Putamen (tissue), 1 donor: ENCODE data around the gene STAU1.
"Not testable (repeated sequence)": the region's sequence is repeated elsewhere in the genome, so short reads cannot be mapped to it uniquely, and the experiment has no call there.

Experiments
- DNase-seq: peaks from one replicate; pipeline ENCODE4 v3.0.0-alpha.2; 2016; ENCODE audit warnings: low spot score

STAU1 gene

GRCh38 chr20:49203011-49203410, 14.9 kb upstream of the STAU1 start:
- DNase-seq, result no peak

DNA sequence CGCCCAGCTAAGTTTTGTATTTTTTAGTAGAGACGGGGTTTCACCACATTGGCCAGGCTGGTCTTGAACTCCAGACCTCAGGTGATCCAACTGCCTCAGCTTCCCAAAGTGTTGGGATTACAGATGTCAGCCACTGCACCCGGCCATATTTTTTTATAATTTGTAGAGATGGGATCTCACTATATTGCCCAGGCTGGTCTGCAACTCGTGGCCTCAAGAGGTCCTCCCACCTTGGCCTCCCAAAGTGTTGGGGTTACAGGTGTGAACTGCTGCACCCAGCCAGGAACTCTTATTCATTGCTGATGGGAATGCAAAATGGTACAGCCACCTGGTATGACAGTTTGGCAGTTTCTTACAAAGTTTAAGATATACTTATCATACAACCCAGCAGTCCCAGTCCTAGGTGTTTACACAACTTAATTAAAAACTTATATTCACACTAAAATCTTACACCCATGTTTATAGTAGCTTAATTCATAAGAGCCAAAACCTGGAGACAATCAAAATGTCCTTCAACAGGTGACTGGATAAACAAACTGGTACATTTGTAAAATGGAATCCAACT, 11.7 kb upstream of the STAU1 start:
- no peak for DNase-seq

DNA sequence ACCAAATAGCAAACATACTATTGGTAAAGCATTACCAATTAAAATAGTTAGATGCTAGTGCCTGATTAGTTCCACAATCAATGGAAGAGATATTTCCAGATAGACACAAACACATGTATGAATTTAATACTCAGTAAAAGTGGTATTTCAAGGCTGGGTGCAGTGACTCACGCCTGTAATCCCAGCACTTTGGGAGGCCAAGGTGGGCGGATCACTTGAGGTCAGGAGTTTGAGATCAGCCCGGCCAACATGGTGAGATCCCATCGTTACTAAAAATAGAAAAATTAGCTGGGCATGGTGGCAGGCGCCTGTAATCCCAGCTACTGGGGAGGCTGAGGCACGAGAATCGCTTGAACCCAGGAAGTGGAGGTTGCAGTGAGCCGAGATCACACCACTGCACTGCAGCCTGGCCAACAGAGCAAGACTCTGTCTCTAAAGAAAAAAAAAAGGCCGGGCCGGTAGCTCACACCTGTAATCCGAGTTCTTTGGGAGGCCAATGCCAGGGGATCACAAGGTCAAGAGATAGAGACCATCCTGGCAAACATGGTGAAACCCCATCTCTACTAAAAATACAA, 4.9 kb upstream of the STAU1 start:
- not testable (repeated sequence) for DNase-seq

- no peak for DNase-seq
Observed at GRCh38 chr20:49187330-49187850, 744 bp downstream of the STAU1 start.

- DNase-seq, result peak; percentile 47
Observed at GRCh38 chr20:49186535-49187329, 1.4 kb downstream of the STAU1 start.

DNA sequence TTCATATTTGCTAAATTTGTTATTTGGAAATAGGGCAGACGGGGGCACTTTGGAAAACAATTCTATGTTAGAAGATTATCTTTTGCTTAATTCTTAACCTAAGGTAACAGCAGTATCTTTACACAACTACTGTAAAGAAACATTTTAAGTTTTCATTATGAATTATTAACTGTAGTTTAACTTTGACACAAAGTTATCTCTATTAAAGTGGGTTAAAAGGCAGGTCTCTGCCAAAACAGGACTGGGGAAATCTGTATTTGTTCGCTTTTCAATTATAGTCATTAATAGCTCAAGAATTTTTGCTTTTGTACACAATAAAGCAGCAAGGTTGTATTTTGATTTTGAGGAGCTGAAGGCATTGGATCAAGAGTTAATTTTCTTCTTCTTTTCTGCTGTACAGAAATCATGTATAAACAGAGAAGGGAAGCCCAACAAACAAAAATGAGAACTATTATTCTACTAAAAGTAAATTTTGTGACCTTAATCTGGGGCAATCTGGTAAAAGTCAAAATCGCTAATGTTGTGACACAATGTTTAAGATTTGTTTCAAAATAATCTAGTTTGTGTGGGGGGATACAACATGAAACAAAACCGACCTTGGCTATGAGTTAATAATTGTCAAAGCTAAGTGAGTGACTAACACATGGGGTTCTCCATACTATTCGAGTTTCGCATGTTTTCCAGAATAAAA, 2.9 kb downstream of the STAU1 start:
- DNase-seq, result no peak

DNA sequence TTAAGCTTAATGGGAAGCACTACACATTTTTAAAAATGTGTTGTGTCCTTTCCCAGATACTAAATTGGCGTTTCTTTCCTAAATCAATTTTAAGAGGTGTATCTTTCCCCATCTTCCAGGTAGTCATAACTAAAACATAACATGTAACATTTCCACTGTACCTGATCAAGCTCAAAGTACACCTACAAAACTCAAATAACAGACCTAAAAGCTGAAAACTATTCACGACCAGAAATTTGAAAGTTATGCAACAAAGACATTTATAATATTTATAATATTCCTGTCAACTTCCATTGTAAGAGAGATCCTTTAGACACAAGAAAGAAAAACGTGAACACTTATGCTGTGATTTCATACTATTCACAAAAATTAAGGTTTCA, 3.5 kb downstream of the STAU1 start:
- no peak for DNase-seq

- DNase-seq, result not testable (repeated sequence)
Observed at GRCh38 chr20:49184084-49184501, 4.0 kb downstream of the STAU1 start.

DNA sequence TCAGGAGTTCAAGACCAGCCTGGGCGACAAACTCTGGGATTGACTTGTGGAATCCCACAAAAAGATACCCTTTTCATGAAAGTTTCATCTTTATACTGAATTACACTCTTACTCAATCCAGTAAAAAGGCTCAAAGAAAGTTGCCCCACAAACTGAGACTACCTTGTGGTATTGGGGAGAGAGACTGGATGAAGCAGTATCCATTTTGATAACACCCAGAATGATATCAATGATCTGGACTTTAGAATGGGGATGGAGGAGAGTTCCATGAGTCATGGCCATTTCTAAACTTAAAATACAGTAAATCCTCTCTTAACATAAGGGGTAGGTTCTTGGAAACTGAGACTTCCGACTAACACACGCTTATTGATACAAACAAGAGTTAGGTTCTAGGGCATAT, 4.7 kb downstream of the STAU1 start:
- DNase-seq, result no peak

DNA sequence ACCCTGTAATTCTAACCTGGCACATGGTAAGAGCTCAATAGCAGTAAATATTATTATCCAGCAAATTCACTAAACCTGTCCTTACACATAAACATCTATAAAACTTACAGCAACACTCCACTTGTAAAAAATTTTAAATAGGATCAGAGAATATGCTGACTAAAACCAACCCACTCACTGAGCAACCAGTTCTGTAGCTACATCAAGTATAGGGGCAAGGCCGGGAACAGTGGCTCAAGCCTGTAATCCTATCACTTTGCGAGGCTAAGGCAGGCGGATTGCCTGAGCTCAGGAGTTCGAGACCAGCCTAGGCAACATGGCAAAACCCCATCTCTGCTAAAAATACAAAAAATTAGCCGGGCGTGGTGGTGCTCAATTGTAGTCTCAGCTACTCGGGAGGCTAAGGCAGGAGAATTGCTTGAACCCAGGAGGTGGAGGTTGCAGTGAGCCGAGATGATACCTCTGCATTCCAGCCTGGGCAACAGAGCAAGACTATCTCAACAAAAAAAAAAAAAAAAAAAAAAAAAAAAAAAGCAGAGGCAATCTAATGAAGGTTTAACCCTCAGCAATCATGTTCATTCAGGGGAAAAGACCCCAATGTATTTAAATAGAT, 6.8 kb downstream of the STAU1 start:
- no peak for DNase-seq

DNA sequence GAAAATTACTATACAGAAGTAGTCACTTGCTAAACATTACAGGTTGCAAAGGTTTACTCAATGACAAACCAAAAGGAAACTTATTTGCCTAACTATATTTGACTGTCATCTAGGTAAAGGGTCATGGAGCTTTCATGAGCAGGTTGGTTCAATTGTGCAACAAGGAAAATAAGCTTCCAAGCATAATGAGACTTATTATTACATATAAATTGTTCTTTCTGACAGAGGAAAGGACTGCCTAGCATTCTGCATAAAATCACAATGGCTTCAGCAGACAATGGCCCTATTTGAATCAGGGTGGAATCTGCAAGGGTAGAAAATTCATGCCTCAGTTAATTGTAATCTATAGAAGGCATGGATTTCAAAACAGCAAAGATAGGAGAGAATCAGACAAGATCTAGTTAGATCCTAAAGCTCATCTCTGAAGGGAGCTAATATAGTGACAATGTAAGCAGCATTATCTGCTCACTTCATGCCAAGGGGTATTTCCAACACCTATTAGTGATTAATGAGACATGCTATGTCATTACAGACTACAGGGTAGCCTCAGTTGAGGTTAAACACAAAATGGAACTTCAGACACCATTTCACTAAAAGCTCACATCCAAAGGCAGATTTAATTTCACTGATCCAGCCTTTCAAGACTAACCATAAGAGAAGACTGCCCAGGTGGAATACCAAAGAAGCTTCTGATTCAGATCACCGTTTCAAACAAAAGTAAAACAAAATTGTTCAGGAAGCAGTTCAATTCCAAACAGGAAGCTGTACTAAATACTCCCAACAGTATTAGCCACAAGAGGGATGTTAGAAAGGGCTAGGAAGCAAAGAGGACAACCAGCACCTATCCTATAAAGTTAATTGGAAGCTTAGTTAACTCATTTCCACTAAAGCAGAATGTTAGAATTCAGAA, 8.5 kb downstream of the STAU1 start:
- no peak for DNase-seq

GRCh38 chr20:49174183-49174582, 14.0 kb downstream of the STAU1 start:
- no peak for DNase-seq

DNA sequence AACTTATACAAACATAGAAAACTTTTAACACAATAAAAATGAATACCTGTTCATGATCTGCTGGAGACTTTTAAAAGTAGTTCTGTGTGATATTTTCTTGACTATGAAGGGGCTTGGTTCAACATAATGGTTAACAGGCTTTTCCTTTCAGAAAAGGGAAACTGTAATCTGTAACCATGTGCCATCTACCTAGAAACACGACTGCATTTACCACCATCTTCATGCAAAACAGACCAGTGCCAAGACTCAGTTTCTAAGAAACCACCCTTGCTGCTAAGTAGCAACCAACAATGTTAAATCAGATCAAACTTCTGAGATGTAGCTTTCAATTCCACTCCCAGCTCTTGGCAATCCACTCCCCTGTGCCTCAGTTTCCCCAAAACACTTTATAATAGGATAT, 15.7 kb downstream of the STAU1 start:
- DNase-seq, result no peak

DNA sequence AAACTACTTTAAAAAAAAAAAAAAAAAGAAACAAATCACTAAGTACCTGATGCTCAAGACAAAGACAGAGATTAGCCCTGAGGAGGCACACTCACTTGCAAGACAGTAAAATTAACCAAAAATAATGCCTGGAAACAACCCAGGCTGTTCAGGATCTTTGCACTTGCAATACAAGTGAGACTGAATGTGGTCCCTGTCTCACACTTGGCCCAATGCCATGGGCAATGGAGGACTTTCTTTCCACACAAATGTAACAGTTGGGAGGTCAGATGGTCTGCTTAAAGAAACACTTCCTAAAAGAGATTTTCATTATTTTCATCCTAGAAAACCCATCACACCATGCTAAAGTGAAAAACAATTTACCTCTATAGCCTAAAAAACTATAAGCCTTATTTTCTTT, 16.2 kb downstream of the STAU1 start:
- no peak for DNase-seq

GRCh38 chr20:49170714-49171113, 17.4 kb downstream of the STAU1 start:
- no peak for DNase-seq

DNA sequence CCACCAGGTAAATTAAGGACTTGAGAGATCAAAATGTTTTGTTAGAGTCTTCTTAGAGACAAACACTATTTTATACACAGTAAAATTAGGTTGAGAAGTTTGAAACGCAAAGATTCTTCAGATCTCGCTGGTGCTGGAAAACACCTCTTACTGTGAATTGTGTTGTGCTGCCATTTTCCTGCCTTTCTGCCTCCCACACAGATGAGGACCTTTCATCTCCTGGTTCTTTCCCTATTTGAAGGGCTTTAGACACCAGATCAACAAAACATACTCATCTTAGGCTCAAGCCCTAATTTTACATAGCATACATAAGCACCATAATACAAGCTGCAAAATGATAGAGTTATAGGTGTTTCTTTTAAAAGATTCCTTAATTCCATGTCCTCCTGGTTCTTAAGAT, 18.6 kb downstream of the STAU1 start:
- DNase-seq, result no peak

DNA sequence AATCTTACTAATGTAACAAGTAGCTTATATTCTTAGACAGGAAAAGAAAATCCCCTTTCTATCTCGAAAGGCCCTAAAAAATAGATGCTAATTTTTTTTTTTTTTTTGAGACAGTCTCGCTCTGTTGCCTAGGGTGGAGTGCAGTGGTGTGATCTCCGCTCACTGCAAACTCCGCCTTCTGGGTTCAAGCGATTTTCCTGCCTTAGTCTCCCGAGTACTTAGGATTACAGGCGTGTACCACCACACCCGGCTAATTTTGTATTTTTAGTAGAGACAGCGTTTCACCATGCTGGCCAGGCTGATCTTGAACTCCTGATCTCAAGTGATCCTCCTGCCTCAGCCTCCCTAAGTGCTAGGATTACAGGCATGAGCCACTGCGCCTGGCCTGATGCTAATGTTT, 19.3 kb downstream of the STAU1 start:
- DNase-seq, result not testable (repeated sequence)

GRCh38 chr20:49167811-49168507, 20.2 kb downstream of the STAU1 start:
- no peak for DNase-seq

- DNase-seq, result no peak
Observed at GRCh38 chr20:49166534-49167449, 21.3 kb downstream of the STAU1 start.
